ENCODE data around the gene TENM4. TPM values are rescaled to one million over a fixed set of nuclear protein-coding genes. Genes with fewer than 3 reads are reported as not detected.

Gene TENM4
- total RNA-seq, 4 donors from 2014 or later, result 7.7 to 39.3 (median 16.1) TPM

GRCh38 chr11:79206951-79207350, 233.9 kb downstream of the TENM4 start:
- H3K27me3 ChIP-seq, result no peaks in the 10 kb centered on the region
- DNase-seq, result no peak
- no peaks in the 10 kb centered on the region for H3K36me3 ChIP-seq
- no peak for TF ChIP-seq CTCF (IDR thresholded peaks at IDR 0.05)
- no peak for TF ChIP-seq POLR2A (IDR thresholded peaks at IDR 0.05)
- no peaks in the 10 kb centered on the region for H3K4me1 ChIP-seq
- WGBS, 2 donors, result 59 to 67% methylated on average over 4 of the region's 4 CpGs
- intact Hi-C loops (cut with DNase I), result no loop called here
- H3K9me3 ChIP-seq, result no peaks in the 10 kb centered on the region
- H3K27ac ChIP-seq, result no peak overlapping the region
- no peak overlapping the region for H3K4me3 ChIP-seq

GRCh38 chr11:79205786-79206185, 235.0 kb downstream of the TENM4 start:
- no peaks in the 10 kb centered on the region for H3K36me3 ChIP-seq
- TF ChIP-seq CTCF (IDR thresholded peaks at IDR 0.05), result no peak
- TF ChIP-seq POLR2A (IDR thresholded peaks at IDR 0.05), result no peak
- WGBS, 2 donors, result 75 to 77% methylated on average over 1 of the region's 1 CpG
- H3K4me1 ChIP-seq, result no peaks in the 10 kb centered on the region
- H3K27ac ChIP-seq, result no peak overlapping the region
- H3K4me3 ChIP-seq, result no peak overlapping the region
- intact Hi-C loops (cut with DNase I), result no loop called here
- DNase-seq, result no peak
- H3K27me3 ChIP-seq, result no peaks in the 10 kb centered on the region
- no peaks in the 10 kb centered on the region for H3K9me3 ChIP-seq

DNA sequence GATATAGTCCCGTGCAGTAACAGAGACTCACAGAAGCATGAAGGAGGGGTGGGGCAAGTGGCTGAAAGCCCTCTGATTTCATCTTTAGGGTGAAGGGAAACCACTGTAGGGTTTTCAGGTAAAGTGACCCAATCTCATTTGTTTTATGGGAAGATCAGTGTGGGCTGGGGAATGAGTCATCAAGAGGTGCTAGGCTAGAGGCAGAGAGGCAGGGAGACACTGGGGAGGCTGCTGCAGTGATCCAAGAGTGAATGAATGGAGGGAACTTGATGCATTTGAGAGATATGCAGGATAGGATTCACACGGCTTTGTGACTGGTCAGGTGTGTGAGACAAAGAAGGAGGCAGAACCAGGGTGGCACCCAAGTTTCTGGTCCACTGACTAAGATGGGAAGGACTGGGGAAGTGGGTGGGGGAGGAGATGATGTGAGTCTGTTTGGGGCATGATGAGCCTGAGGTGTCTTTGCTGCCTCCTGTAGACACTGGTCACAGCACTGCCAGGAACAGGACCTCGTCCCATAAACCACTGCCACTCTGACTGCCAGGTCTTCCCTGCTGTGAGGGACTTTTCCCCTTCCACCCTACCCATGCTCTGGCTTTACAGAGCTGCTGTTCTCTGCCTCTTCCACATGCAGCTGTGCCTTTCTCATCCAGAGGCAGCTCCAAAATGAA, 239.0 kb downstream of the TENM4 start:
- Histone ChIP-seq H3K4me3 (no peak overlapping the region), H3K4me1 (peaks cover 4 to 26% (median 6%) of the 10 kb centered on the region in 3 donors), H3K36me3 (no peaks in the 10 kb centered on the region), H3K27me3 (no peaks in the 10 kb centered on the region), H3K27ac (no peak overlapping the region), H3K9me3 (no peaks in the 10 kb centered on the region)
- WGBS, 2 donors, result 47 to 52% methylated on average over 3 of the region's 3 CpGs
- TF ChIP-seq POLR2A (IDR thresholded peaks at IDR 0.05) (no peak), CTCF (IDR thresholded peaks at IDR 0.05) (no peak)
- intact Hi-C loops (cut with DNase I), result no loop called here
- DNase-seq, result no peak

- no peaks in the 10 kb centered on the region for H3K27me3 ChIP-seq
- H3K9me3 ChIP-seq, result no peaks in the 10 kb centered on the region
- intact Hi-C loops (cut with DNase I), result no loop called here
- no peak for TF ChIP-seq POLR2A (IDR thresholded peaks at IDR 0.05)
- no peak for TF ChIP-seq CTCF (IDR thresholded peaks at IDR 0.05)
- no peak overlapping the region for H3K4me3 ChIP-seq
- H3K4me1 ChIP-seq, result peaks cover 4 to 31% (median 6%) of the 10 kb centered on the region in 3 donors
- H3K27ac ChIP-seq, result no peak overlapping the region
- no peaks in the 10 kb centered on the region for H3K36me3 ChIP-seq
- no peak for DNase-seq
- 61 to 65% methylated on average over 5 of the region's 5 CpGs for WGBS, 2 donors
Measured at GRCh38 chr11:79200398-79201070, 240.3 kb downstream of the TENM4 start.

- TF ChIP-seq CTCF (IDR thresholded peaks at IDR 0.05) (no peak), POLR2A (IDR thresholded peaks at IDR 0.05) (no peak)
- no peak overlapping the region for H3K4me3 ChIP-seq
- no peak overlapping the region for H3K27ac ChIP-seq
- no peaks in the 10 kb centered on the region for H3K9me3 ChIP-seq
- H3K4me1 ChIP-seq, result peaks cover 4 to 31% (median 6%) of the 10 kb centered on the region in 3 donors
- H3K27me3 ChIP-seq, result no peaks in the 10 kb centered on the region
- 72 to 90% methylated on average over 6 to 7 of the region's 7 CpGs for WGBS, 2 donors
- no peak for DNase-seq
- intact Hi-C loops (cut with DNase I), result no loop called here
- no peaks in the 10 kb centered on the region for H3K36me3 ChIP-seq
Measured at GRCh38 chr11:79199729-79200354, 241.0 kb downstream of the TENM4 start.
